WTC11 (cell line): Measurements from ENCODE around the gene OR11A1. TPM values are rescaled to one million over a fixed set of nuclear protein-coding genes. Genes with fewer than 3 reads are reported as not detected.

Source experiments
- ATAC-seq: fragments of 200-7000 bp; cut with Tn5 transposase; 2 replicates; pipeline ENCODE4 v1.10.0; 2021; ENCODE audit warnings: mild to moderate bottlenecking, moderate library complexity
- CTCF ChIA-PET: fragments of 300-600 bp; sonication (Branson Sonifier 250); formaldehyde crosslinking; loops from one replicate; lab custom pipeline; 2021; ENCODE audit warnings: antibody characterized with exemption; lab: Charles Lee
- POLR2A ChIA-PET: fragments of 350-600 bp; sonication (Branson Sonifier 250); formaldehyde crosslinking; loops from one replicate; lab custom pipeline; 2021; ENCODE audit warnings: antibody characterized with exemption; lab: Charles Lee
- DNase-seq: peaks from one replicate; pipeline ENCODE4 v3.0.0; 2021; ENCODE audit warnings: low spot score
- H3K27ac Mint-ChIP-seq: 2 replicates; pipeline ENCODE4 v1.8.0; 2021; ENCODE audit warnings: mixed read lengths
- H3K27me3 Mint-ChIP-seq: 2 replicates; pipeline ENCODE4 v1.8.0; 2021; ENCODE audit warnings: low read depth, mild to moderate bottlenecking, moderate library complexity, mixed read lengths
- H3K36me3 Mint-ChIP-seq: 2 replicates; pipeline ENCODE4 v1.8.0; 2021; ENCODE audit warnings: mixed read lengths
- H3K4me1 Mint-ChIP-seq: 2 replicates; pipeline ENCODE4 v1.8.0; 2022; ENCODE audit warnings: mixed read lengths
- H3K4me3 Mint-ChIP-seq: 2 replicates; pipeline ENCODE4 v1.8.0; 2021; ENCODE audit warnings: mild to moderate bottlenecking, moderate library complexity, mixed read lengths
- H3K9me3 Mint-ChIP-seq: 2 replicates; pipeline ENCODE4 v1.8.0; 2021; ENCODE audit warnings: mixed read lengths
- ATF6 ChIP-seq: sonication (generic); formaldehyde crosslinking; IDR thresholded peaks from 2 replicates; pipeline ENCODE4 v1.8.1; 2023; ENCODE audit warnings: mild to moderate bottlenecking, missing genetic modification reagents
- CTCF ChIP-seq: fragments of 200-600 bp; IDR thresholded peaks from 2 replicates; pipeline ENCODE4 v1.8.0; 2022; ENCODE audit warnings: antibody characterized with exemption
- E2F4 ChIP-seq: sonication (generic); formaldehyde crosslinking; IDR thresholded peaks from 2 replicates; pipeline ENCODE4 v1.8.1; 2022; ENCODE audit warnings: low read depth, mild to moderate bottlenecking, moderate library complexity, missing genetic modification reagents, borderline replicate concordance
- ESRRA ChIP-seq: sonication (generic); formaldehyde crosslinking; IDR thresholded peaks from 2 replicates; pipeline ENCODE4 v1.8.1; 2022; ENCODE audit warnings: mild to moderate bottlenecking, missing genetic modification reagents, borderline replicate concordance
- FOXP1 ChIP-seq: sonication (generic); formaldehyde crosslinking; IDR thresholded peaks from 2 replicates; pipeline ENCODE4 v1.8.0; 2022; ENCODE audit warnings: missing genetic modification reagents, mild to moderate bottlenecking, moderate library complexity, borderline replicate concordance
- HMGA2 ChIP-seq: fragments of 250-450 bp; sonication (Bioruptor Pico); IDR thresholded peaks from 2 replicates; pipeline ENCODE4 v1.4.0; 2021; ENCODE audit warnings: mild to moderate bottlenecking, moderate library complexity
- MXD4 ChIP-seq: fragments of 250-450 bp; sonication (Bioruptor Pico); IDR thresholded peaks from 2 replicates; pipeline ENCODE4 v1.8.0; 2021; ENCODE audit warnings: mild to moderate bottlenecking, moderate library complexity, borderline replicate concordance
- STAT6 ChIP-seq: sonication (generic); formaldehyde crosslinking; conservative IDR thresholded peaks from 2 replicates; pipeline ENCODE4 v1.8.1; 2023; ENCODE audit warnings: mild to moderate bottlenecking, low read depth, missing genetic modification reagents, moderate library complexity
- TEAD1 ChIP-seq: sonication (generic); formaldehyde crosslinking; IDR thresholded peaks from 2 replicates; pipeline ENCODE4 v1.8.0; 2022; ENCODE audit warnings: mild to moderate bottlenecking, missing genetic modification reagents
- USF2 ChIP-seq: sonication (generic); formaldehyde crosslinking; IDR thresholded peaks from 2 replicates; pipeline ENCODE4 v1.8.1; 2023; ENCODE audit warnings: mild to moderate bottlenecking, missing genetic modification reagents, moderate library complexity
- ZBTB43 ChIP-seq: sonication (generic); formaldehyde crosslinking; IDR thresholded peaks from 2 replicates; pipeline ENCODE4 v1.8.1; 2023; ENCODE audit warnings: mild to moderate bottlenecking, missing genetic modification reagents
- ZNF138 ChIP-seq: sonication (generic); formaldehyde crosslinking; conservative IDR thresholded peaks from 2 replicates; pipeline ENCODE4 v1.8.1; 2022; ENCODE audit warnings: mild to moderate bottlenecking, moderate library complexity, missing genetic modification reagents
- ZNF232 ChIP-seq: sonication (generic); formaldehyde crosslinking; IDR thresholded peaks from 2 replicates; pipeline ENCODE4 v1.8.0; 2022; ENCODE audit warnings: mild to moderate bottlenecking, missing genetic modification reagents
- ZNF512 ChIP-seq: sonication (generic); formaldehyde crosslinking; IDR thresholded peaks from 2 replicates; pipeline ENCODE4 v1.8.1; 2022; ENCODE audit warnings: missing genetic modification reagents, borderline replicate concordance
- ZNF671 ChIP-seq: fragments of 250-450 bp; sonication (Bioruptor Pico); IDR thresholded peaks from 2 replicates; pipeline ENCODE4 v1.8.0; 2021; ENCODE audit warnings: mild to moderate bottlenecking
- total RNA-seq: library from RNA; stranded (reverse); gene quantifications from 3 replicates; pipeline ENCODE4 v1.2.3, GENCODE V29; 2021
- TF ChIP-seq, protein P1 (sequence below): sonication (generic); formaldehyde crosslinking; IDR thresholded peaks from 2 replicates; pipeline ENCODE4 v1.8.0; 2023; ENCODE audit warnings: mild to moderate bottlenecking, missing genetic modification reagents
- TF ChIP-seq, protein P2 (sequence below): sonication (generic); formaldehyde crosslinking; IDR thresholded peaks from 2 replicates; pipeline ENCODE4 v1.8.0; 2022; ENCODE audit warnings: mild to moderate bottlenecking, missing genetic modification reagents

OR11A1 gene
- total RNA-seq, 1 experiment from 2014 or later = not detected

GRCh38 chr6:29388533-29388932 lies 68.3 kb downstream of the OR11A1 start:
- no peak overlapping the region for H3K27ac Mint-ChIP-seq
- H3K36me3 Mint-ChIP-seq = no peaks in the 10 kb centered on the region
- no peaks in the 10 kb centered on the region for H3K4me1 Mint-ChIP-seq
- ChIA-PET POLR2A (no interaction called here), CTCF (no interaction called here)
- H3K9me3 Mint-ChIP-seq = peaks cover 8% of the 10 kb centered on the region; the same call in 1 of the 2 replicates
- H3K4me3 Mint-ChIP-seq = no peak overlapping the region
- H3K27me3 Mint-ChIP-seq = no peaks in the 10 kb centered on the region
- no peak for DNase-seq
- TF ChIP-seq TEAD1 (CRISPR knock-in tag) (no peak), ZNF512 (CRISPR knock-in tag) (no peak), E2F4 (CRISPR knock-in tag) (no peak), ZBTB43 (CRISPR knock-in tag) (no peak), ZNF138 (CRISPR knock-in tag) (no peak), ZNF232 (CRISPR knock-in tag) (no peak), CTCF (no peak), ZNF671 (CRISPR knock-in tag) (no peak), HMGA2 (no peak), ESRRA (CRISPR knock-in tag) (no peak)
- TF ChIP-seq, protein P1, sequence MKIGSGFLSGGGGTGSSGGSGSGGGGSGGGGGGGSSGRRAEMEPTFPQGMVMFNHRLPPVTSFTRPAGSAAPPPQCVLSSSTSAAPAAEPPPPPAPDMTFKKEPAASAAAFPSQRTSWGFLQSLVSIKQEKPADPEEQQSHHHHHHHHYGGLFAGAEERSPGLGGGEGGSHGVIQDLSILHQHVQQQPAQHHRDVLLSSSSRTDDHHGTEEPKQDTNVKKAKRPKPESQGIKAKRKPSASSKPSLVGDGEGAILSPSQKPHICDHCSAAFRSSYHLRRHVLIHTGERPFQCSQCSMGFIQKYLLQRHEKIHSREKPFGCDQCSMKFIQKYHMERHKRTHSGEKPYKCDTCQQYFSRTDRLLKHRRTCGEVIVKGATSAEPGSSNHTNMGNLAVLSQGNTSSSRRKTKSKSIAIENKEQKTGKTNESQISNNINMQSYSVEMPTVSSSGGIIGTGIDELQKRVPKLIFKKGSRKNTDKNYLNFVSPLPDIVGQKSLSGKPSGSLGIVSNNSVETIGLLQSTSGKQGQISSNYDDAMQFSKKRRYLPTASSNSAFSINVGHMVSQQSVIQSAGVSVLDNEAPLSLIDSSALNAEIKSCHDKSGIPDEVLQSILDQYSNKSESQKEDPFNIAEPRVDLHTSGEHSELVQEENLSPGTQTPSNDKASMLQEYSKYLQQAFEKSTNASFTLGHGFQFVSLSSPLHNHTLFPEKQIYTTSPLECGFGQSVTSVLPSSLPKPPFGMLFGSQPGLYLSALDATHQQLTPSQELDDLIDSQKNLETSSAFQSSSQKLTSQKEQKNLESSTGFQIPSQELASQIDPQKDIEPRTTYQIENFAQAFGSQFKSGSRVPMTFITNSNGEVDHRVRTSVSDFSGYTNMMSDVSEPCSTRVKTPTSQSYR = no peak
- TF ChIP-seq, protein P2, sequence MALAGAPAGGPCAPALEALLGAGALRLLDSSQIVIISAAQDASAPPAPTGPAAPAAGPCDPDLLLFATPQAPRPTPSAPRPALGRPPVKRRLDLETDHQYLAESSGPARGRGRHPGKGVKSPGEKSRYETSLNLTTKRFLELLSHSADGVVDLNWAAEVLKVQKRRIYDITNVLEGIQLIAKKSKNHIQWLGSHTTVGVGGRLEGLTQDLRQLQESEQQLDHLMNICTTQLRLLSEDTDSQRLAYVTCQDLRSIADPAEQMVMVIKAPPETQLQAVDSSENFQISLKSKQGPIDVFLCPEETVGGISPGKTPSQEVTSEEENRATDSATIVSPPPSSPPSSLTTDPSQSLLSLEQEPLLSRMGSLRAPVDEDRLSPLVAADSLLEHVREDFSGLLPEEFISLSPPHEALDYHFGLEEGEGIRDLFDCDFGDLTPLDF (CRISPR knock-in tag) = no peak
- no peak for ATAC-seq

- no peaks in the 10 kb centered on the region for H3K27me3 Mint-ChIP-seq
- no peaks in the 10 kb centered on the region for H3K36me3 Mint-ChIP-seq
- no peak for DNase-seq
- no peaks in the 10 kb centered on the region; the same call in 1 of the 2 replicates for H3K4me1 Mint-ChIP-seq
- no peaks in the 10 kb centered on the region for H3K9me3 Mint-ChIP-seq
- ChIA-PET POLR2A (no interaction called here), CTCF (interaction anchor here (0.6 to 3.5 kb wide), 13 partner anchors 13 to 278 kb away, joined by 3 to 31 read pairs (median 3); no protein-coding TSS in a partner anchor)
- no peak overlapping the region for H3K27ac Mint-ChIP-seq
- no peak for ATAC-seq
- H3K4me3 Mint-ChIP-seq = no peak overlapping the region
- TF ChIP-seq FOXP1 (CRISPR knock-in tag) (no peak), STAT6 (CRISPR knock-in tag) (no peak), TEAD1 (CRISPR knock-in tag) (no peak), MXD4 (CRISPR knock-in tag) (no peak), USF2 (CRISPR knock-in tag) (no peak), HMGA2 (no peak), ATF6 (CRISPR knock-in tag) (no peak)
- TF ChIP-seq, protein P2 (CRISPR knock-in tag) = no peak
Measured at GRCh38 chr6:29376003-29376402, 80.9 kb downstream of the OR11A1 start.
